Liver (tissue), 9 donors: ENCODE results near the gene GMDS. TPM values are rescaled to one million over a fixed set of nuclear protein-coding genes. Genes with fewer than 3 reads are reported as not detected.

ENCODE experiments used
- DNase-seq: peaks from one replicate; pipeline ENCODE4 v3.0.0-alpha.2; 2017; ENCODE audit warnings: low spot score
- H3K27ac ChIP-seq, 2 donors: one replicate each; pipeline ENCODE4 v1.7.0; 2013; ENCODE audit warnings: inconsistent platforms in 2 of 2, low read length in 2 of 2, control low read depth in 1 of 2, low read depth in 1 of 2, mild to moderate bottlenecking in 1 of 2
- H3K27me3 ChIP-seq, 4 donors: one replicate each; pipeline versions ENCODE4 v1.6.1 to v1.7.0; 2013; ENCODE audit warnings: low read length in 3 of 4, inconsistent platforms in 1 of 4, mild to moderate bottlenecking in 1 of 4, moderate library complexity in 1 of 4; ENCODE audit not compliant: control insufficient read depth in 4 of 4, insufficient read depth in 4 of 4
- H3K36me3 ChIP-seq, 4 donors: one replicate each; pipeline versions ENCODE4 v1.6.1 to v1.7.0; 2013; ENCODE audit warnings: low read length in 3 of 4, mild to moderate bottlenecking in 3 of 4, low read depth in 1 of 4, moderate library complexity in 1 of 4; ENCODE audit not compliant: control insufficient read depth in 4 of 4, insufficient read depth in 3 of 4
- H3K4me1 ChIP-seq, 4 donors: one replicate each; pipeline versions ENCODE4 v1.6.1 to v1.7.0; 2013; ENCODE audit warnings: low read length in 3 of 4, mild to moderate bottlenecking in 3 of 4, moderate library complexity in 1 of 4; ENCODE audit not compliant: control insufficient read depth in 4 of 4, insufficient read depth in 4 of 4
- H3K4me3 ChIP-seq, 3 donors: one replicate each; pipeline versions ENCODE4 v1.6.1 to v1.7.0; 2013; ENCODE audit warnings: low read length in 3 of 3, control low read depth in 1 of 3, low read depth in 1 of 3, mild to moderate bottlenecking in 1 of 3
- H3K9ac ChIP-seq, 2 donors: one replicate each; pipeline ENCODE4 v1.7.0; 2013; ENCODE audit warnings: low read length in 2 of 2, mild to moderate bottlenecking in 2 of 2, moderate library complexity in 2 of 2, control low read depth in 1 of 2, low read depth in 1 of 2
- H3K9me3 ChIP-seq, 4 donors: one replicate each; pipeline versions ENCODE4 v1.6.1 to v1.7.0; 2013; ENCODE audit warnings: low read length in 3 of 4; ENCODE audit not compliant: control insufficient read depth in 4 of 4
- ATF3 ChIP-seq: IDR thresholded peaks from 2 replicates; pipeline ENCODE4 v1.6.1; 2016; ENCODE audit warnings: antibody characterized with exemption
- CTCF ChIP-seq: fragments of 150-350 bp; IDR thresholded peaks from 2 replicates; pipeline ENCODE4 v1.5.1; 2017; ENCODE audit warnings: improper control_type of control experiment, low read depth, low read length; ENCODE audit not compliant: missing input control
- EGR1 ChIP-seq, 2 donors: IDR thresholded peaks; 2 replicates each; pipeline ENCODE4 v1.6.1; 2016 to 2018; ENCODE audit warnings: antibody characterized with exemption in 2 of 2, low read depth in 2 of 2
- FOXA2 ChIP-seq: IDR thresholded peaks from 2 replicates; pipeline ENCODE4 v1.6.1; 2016; ENCODE audit warnings: antibody characterized with exemption
- GABPA ChIP-seq, 2 donors: IDR thresholded peaks in 1 of 2; conservative IDR thresholded peaks in 1 of 2; 2 replicates each; pipeline ENCODE4 v1.6.1; 2016; ENCODE audit warnings: antibody characterized with exemption in 2 of 2, mild to moderate bottlenecking in 1 of 2, moderate library complexity in 1 of 2
- HNF4A ChIP-seq, 2 donors: conservative IDR thresholded peaks; 2 replicates each; pipeline ENCODE4 v1.6.1; 2016; ENCODE audit warnings: antibody characterized with exemption in 2 of 2, mild to moderate bottlenecking in 2 of 2
- HNF4G ChIP-seq: IDR thresholded peaks from 2 replicates; pipeline ENCODE4 v1.6.1; 2016; ENCODE audit warnings: antibody characterized with exemption
- JUND ChIP-seq, 2 donors: IDR thresholded peaks; 2 replicates each; pipeline ENCODE4 v1.6.1; 2016; ENCODE audit warnings: antibody characterized with exemption in 2 of 2
- MAX ChIP-seq: IDR thresholded peaks from 2 replicates; pipeline ENCODE4 v1.6.1; 2016; ENCODE audit warnings: antibody characterized with exemption
- NR2F2 ChIP-seq: IDR thresholded peaks from 2 replicates; pipeline ENCODE4 v1.6.1; 2016; ENCODE audit warnings: antibody characterized with exemption
- REST ChIP-seq: IDR thresholded peaks from 2 replicates; pipeline ENCODE4 v1.6.1; 2016; ENCODE audit warnings: antibody characterized with exemption, mild to moderate bottlenecking
- RXRA ChIP-seq, 2 donors: IDR thresholded peaks; 2 replicates each; pipeline ENCODE4 v1.6.1; 2017 to 2018; ENCODE audit warnings: antibody characterized with exemption in 2 of 2, mild to moderate bottlenecking in 1 of 2
- SP1 ChIP-seq: IDR thresholded peaks from 2 replicates; pipeline ENCODE4 v1.6.1; 2018; ENCODE audit warnings: antibody characterized with exemption, mild to moderate bottlenecking
- TAF1 ChIP-seq: conservative IDR thresholded peaks from 2 replicates; pipeline ENCODE4 v1.6.1; 2016; ENCODE audit warnings: antibody characterized with exemption, mild to moderate bottlenecking
- YY1 ChIP-seq: IDR thresholded peaks from 2 replicates; pipeline ENCODE4 v1.6.1; 2016; ENCODE audit warnings: antibody characterized with exemption, mild to moderate bottlenecking
- ZBTB33 ChIP-seq: IDR thresholded peaks from 2 replicates; pipeline ENCODE4 v1.6.1; 2016; ENCODE audit warnings: antibody characterized with exemption
- WGBS: extraction: QIAGEN DNeasy Blood & Tissue Kit; methylation state at CpG from one replicate; pipeline ENCODE4 v1.1.7; 2013; 5-methylcytosine and 5-hydroxymethylcytosine counted together
- polyA plus RNA-seq, 2 donors: library from polyadenylated mRNA; stranded (reverse) in 1 of 2; unstranded in 1 of 2; fragments of 200-250 nt in 1 of 2; fragments of >200 nt in 1 of 2; fragmentation: Nextera tagmentation in 1 of 2; extraction: Ambion mirVana in 1 of 2; gene quantifications; one replicate each; pipeline versions ENCODE4 v1.2.1 to v1.2.3, GENCODE V29; 2013 to 2015
- total RNA-seq, 2 donors: library from RNA; depleted of rRNA; stranded (reverse); fragments of >200 nt; gene quantifications; one replicate each; pipeline ENCODE4 v1.2.3, GENCODE V29; 2014
- donor health status: healthy.
- donor health status: healthy.
- donor health status: healthy.
- donor health status: healthy.
- donor health status: healthy.

Gene GMDS
- total and polyA plus RNA-seq, 4 donors = 3.5 to 15.6 (median 13.0) TPM

GRCh38 chr6:2231438-2231837 lies 14.0 kb downstream of the GMDS start:
- Histone ChIP-seq H3K27ac (no peak overlapping the region), H3K36me3 (no peaks in the 10 kb centered on the region), H3K9ac (no peak overlapping the region), H3K4me1 (peaks cover 0 to 2% (median 0%) of the 10 kb centered on the region in 4 donors), H3K4me3 (no peak overlapping the region), H3K9me3 (no peaks in the 10 kb centered on the region), H3K27me3 (no peaks in the 10 kb centered on the region)
- no peak for DNase-seq
- TF ChIP-seq GABPA (IDR thresholded peaks at IDR 0.05 in 1 of 2, conservative IDR thresholded peaks at IDR 0.05 in 1 of 2) (no peak), FOXA2 (no peak), HNF4A (conservative IDR thresholded peaks at IDR 0.05) (no peak), EGR1 (IDR thresholded peaks at IDR 0.05; ENCODE audit: low read depth in 2 of 2) (no peak), REST (no peak), SP1 (no peak), RXRA (IDR thresholded peaks at IDR 0.05) (no peak), HNF4G (no peak), ZBTB33 (no peak), MAX (no peak), NR2F2 (no peak), JUND (IDR thresholded peaks at IDR 0.05) (no peak), CTCF (no peak), ATF3 (no peak), TAF1 (no peak), YY1 (no peak)
- 86% methylated on average over 4 of the region's 4 CpGs for WGBS
